LHCN-M2 (cell line): ENCODE results near the gene LDHD. TPM values are rescaled to one million over a fixed set of nuclear protein-coding genes. Genes with fewer than 3 reads are reported as not detected.

Experiments used
- DNase-seq: peaks from one replicate; pipeline ENCODE4 v3.0.0-alpha.2; 2012; ENCODE audit warnings: low read depth
- total RNA-seq: library from RNA; depleted of rRNA; stranded (reverse); fragments of >200 nt; gene quantifications from 2 replicates; pipeline ENCODE4 v1.2.3, GENCODE V29; 2014

The LDHD gene
- total RNA-seq, 1 experiment from 2014 or later, result 0.11 TPM

DNA sequence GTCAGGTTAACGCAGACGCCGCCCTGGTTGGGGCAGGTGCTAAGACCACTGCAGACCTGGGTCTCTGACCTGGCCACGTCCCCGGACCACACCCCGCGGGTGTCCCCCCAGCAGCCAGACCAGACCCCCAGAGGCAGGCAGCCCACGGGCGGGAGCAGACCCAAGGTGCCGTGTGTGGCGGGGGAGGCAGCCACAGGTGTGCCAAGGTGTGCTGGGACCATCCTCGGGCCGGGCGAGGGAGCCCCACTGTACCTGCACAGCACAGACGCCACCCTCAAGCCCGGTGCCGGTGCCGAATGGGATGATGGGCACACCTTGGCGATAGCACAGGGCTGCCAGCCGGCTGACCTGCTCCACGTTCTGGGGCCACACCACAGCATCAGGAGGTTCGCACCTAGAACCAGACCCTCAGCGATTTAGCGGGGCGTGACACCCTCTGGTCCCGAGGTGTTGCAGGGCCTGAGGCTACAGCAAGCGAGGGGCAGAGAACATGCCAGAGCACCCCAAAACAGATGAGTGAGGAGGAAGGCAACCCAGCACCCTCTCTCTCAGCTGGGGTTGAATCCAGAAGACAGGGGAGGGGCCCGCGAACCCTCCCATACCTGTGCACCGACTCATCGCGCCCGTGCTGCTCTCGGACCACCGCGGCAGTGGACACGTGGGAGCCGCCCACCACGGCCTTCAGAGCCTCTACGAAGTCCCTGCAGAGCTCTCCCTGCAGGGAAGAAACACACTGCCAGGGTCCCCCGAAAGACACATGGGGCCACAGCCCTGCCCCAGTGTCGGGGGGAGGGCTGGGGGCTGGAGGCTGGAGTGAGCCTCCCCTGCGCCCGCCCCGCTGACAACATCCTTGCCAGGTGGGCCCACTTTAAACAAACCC, 1.4 kb downstream of the LDHD start:
- no peak for DNase-seq

DNA sequence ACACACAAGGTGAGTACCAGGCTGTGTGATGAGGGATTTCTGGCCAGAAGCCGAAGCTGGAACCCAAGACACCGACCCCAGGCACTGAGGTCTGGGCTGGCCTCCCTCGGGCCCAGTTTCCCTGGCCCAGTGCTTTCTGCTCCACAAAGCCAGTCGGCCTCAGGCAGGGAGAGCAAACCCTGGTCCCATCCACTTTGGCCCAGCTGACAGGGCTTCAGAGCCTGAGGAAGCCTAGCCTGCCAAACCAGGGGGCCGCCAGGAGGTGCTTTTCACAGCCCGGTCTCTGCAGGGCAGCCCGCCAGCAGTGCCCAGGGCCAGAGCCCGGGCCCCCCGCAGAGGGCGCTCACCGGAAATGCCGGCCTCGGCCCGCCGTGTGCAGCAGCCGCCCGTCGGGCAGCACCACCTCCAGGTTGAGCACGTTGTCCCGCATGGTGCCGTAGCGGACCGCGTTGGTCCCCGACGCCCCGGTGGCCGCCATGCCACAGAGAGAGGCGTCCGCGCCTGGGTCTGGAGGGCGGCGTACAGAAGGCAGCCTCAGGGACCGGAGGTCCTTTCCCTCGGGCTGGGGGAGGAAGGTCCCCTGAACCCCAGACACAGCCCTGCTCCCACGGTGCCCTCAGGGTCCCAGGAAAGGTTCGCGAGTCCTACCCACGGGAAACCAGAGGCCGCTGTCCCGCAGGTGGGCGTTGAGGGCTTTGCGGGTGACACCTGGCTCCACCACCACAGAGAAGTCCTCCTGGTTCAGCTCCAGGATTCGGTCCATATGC, 2.2 kb downstream of the LDHD start:
- DNase-seq, result no peak

DNA sequence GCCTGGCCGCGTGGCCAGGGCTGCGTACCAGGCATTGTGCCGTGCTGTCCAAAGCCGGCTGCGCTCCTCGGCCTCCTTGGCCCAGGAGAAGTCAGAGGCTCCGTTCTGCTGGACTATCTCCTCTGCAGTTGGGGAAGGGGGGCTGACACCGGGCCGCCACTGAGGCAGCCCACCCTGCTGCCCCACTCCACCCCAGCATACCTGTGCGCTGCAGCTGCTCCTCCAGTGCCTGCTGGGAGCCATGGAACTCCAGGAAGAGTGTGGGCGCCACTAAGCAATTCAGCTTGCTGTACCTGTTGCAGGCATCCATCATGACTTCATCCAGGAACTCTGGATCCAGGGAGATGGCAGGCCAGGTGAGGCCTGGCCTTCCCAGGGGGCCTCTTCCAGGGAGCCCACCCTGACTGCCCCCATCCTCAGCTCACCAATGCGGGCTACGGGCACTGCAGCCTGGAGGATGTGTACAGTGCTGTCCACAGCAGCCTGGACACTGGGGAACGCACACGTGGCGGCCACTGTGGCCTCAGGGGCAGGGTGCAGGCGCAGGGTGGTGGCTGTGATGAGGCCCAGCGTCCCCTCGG, 2.9 kb downstream of the LDHD start:
- no peak for DNase-seq

DNA sequence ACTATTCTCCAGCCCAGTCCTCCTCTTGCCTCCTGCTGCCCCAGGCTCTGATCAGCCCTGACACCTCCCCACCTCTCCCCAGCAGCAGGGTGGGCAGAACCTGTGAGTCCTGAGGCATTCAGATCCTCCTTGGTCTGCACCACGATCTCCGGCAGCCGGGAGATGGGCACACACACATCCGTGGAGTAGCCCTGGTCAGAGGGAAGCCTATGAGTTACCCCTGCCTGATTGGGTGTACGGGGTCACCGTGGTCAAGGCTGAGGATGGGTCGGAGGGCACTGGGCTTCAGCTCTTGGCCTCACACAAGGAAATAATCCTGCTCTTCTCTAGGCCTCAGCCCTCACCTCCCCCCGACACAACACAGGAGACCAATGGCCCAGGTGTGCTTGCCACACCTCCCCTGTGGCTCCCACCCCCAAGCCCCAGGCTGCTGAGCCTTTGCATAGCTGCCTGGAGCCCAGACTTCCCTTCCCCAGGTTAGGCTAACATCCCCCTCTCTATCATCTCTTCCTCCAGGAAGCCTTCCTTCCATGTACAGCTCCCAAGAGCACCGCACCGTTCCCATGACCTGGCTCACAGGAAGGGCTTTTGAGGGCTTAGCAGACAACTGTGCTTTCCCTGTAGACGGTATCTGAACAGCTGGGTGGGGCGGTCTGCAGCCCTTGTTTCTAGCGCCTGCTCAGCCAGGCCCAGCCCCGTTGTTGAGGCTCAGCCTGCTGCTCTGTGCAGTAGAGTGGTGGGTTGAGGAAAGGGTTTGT, 3.7 kb downstream of the LDHD start:
- no peak for DNase-seq

DNA sequence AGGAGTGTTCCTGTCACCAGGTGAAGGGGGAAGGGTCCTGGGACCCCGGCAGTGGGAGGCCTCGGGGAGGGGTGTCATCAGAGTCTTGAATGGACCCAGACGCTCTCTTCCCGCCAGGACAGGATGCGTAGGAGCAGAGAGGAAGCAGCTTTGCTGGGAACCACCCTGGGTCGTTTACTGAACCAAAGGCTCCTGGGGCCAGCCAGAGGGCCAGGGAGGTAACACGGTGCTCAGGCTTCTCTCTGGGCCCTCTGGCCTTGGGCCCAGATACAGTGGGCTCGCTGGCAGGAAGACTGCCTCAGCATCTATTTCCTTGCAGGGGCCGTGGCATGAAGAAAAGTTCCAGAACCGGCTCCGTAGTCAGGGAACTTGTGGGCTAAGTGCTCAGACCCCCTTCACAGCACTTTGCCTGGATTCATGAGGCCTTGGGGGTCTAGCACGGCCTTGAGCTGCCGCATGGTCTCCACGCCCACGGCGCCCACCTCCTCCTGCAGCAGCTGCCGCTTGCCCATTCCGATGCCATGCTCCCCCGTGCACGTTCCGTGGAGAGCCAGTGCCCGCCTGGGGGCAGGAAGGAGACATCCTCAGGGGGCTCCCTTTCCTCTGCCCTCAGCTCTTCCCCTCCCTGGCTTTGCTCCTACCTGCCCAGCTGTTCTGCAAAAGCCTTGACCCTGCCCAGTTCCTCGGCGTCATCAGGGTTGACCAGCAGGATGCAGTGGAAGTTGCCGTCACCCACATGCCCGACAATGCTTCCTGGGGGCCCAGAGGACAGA, 4.4 kb downstream of the LDHD start:
- no peak for DNase-seq

DNA sequence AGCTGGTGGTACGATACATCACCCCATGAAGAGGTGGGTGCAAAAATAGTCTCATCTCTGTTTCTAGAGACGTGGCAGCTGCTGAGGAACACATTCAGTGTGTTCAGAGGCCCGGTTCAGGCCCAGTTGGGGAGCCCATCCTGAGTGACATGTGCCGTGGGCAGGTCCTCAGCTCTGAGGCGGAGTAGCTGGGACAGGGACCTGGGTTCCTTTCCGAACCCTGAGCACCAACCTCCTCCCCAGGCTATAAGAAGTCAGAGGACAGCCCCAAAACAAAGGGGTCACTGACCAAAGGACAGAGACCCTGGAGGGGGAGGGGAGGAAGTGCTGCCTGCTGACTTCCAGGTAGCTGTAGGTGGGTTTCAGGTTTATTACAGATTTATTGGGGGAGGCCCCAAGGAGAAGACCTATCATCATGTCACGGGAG, 5.1 kb downstream of the LDHD start:
- no peak for DNase-seq

DNA sequence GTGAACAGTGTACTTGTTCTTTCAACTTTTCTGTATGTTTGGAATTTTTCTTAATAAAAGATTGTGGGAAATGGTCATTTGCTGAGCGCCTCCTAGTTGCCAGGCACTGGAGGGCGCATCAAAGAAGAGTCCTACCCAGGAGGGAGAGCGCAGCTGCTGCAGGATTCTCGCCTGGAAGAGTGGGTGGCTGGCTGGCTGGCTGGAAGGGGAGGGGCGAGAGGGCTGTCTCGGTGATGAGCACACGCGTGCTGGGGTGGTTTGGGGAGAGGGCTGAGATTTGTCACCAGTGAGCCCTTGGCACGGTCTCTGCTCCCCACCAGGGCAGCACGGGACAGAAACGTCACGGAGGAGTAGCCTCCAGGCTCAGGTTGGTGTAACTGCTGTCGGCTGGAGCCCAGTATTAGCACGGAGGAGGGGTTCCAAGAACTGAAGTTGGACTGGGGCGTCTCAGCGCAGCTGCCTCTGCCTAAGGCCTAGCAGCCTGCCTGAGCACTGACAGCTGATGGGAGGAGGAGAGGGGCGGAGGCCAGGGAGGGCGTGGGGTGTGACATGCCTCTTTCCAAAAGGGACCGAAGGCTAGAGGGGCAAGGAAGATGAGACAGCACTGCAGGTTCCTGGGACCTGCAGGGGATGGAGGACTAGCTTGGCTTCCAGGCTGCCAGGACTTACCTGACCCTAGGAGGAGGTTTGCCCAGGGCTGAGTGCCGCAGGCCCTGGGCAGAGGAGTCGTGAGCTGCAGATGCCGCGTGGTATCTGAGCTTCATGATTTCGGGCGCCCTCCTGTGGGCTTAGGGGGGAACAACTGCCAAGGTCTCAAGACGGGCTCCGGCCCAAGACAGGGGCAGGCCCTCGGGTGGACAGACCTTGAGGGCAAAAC, 5.7 kb downstream of the LDHD start:
- peak; percentile 93 for DNase-seq

DNA sequence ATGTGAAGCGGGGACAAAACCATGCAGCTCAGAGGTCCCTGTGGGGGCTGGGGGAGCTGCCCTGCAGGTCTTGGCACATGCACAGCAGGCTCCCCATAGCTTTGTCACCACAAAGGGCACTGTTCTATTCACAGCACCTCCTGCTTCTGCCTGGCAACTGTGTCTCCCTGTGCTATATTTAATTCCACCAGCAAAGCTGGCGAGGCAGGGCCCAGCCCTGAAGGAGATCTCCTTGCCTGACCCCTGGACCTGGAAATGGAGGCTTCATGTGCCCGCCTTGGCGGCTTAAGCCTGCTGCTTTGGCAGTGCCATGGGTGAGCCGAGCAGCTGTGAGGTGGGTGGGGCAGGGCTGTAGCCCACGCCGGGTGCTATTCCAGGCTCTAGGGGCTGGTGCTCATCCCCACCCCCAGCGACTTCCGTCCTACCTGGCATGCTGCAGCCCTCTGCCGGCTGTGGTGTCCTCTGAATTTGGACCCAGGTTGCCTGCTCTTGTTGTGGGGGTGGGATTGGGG, 6.8 kb downstream of the LDHD start:
- DNase-seq, result peak; percentile 72

DNA sequence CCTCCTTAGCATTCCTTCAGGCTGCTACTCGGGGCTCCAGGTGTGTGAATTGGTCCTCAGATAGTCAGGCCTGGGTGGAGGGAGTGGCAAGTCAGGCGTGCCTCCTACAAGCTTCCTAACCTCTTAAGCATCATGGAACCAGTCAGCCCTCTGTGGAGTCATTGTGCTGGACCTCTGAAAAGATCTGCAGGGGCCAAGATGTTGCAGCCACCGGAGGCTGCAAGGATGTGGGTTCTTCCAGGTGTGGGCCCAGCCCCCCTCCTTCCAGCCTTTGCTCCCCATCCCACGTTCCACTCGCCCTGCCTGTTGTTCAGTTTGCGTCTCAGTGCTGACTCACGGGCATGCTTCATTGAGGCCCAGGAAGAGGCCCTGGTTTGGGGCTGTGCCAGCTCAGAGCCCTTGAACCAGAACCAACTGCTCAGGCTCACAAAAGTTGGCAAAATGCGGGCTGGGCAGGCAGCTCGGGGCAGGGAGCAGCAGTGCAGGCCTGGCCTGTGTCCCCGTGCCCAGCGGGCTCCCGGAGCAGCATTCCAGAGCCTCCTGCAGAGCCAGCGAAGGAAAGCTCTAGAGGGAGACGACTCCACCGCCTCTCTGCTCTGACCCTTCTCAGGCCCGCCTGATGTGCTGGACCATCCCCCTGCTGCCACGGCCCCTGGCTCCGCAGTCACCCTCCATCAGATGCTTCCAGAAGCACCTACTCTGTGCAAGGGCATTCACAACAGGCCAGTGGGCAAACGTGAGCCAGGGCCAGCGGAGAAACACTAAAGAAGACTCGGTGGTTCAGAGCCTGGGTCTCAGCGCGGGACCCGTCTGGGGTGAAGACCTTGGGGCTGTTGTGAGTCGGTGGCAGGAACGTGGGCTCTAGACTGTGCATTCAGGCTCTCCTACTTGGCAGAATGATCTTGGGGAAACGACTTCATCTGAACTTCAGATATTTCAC, 7.5 kb downstream of the LDHD start:
- DNase-seq, result peak; percentile 97

DNA sequence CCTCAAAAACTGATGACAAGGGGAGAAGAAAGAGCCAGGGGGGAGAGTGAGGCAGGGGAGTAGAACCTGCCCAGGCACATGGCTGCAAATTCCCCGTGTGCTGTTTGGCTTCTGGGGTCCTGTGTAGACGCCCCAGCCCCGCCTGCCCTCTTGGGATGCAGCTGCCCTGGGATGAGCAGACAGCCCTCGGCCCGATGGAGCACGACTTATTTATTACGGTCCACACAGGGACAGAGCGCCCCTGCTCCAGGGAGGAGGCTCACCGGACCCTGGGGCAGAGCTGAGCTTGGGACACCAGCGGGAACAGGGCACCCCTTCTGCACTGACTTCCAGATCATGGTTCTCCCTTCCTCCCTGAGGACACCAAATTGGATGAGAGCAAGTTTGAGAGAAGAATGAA, 9.1 kb downstream of the LDHD start:
- no peak for DNase-seq

DNA sequence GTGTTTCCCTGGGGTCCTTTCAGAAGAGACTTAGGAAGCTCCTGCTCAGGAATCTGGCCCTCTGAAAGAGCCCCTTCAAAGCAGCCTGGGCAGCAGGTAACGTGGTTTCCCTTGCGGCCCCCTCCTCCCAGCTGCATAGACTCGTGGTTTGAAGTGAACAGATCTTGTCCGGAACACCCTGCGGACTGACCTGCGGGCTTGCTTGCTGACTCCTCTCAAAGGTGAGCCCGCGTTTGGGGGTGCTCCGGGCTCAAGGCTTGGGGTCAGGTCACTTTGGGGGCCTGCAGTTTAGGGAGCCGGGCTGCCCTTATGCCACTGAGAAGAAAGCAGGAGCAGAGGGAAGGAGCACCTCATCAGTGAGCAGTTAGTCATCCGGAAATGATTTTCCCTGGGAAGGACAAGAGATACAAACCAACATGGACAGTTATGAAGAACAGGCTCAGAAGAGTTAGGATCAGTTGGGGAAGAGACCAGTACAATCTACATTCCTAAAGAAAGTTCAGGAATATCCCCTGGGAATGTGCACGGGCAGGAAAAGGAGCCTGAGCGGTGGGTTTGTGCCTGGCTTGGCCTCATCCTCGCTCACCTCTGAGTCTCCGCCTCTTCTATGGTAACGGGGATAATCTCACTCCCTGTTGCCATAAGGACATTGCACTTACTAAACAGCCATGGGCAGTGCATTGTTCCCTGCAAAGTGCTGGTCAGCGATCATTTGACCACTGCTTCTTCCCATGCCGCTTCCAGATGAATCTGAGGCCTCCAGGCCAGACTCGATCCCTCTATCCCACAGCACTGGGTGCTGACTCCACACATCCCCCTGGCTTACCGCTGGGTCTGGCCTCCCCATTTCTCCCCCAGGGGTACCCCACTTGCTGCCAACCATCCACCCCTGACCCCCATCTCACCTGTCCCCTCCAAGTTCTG, 10.0 kb downstream of the LDHD start:
- no peak for DNase-seq

DNA sequence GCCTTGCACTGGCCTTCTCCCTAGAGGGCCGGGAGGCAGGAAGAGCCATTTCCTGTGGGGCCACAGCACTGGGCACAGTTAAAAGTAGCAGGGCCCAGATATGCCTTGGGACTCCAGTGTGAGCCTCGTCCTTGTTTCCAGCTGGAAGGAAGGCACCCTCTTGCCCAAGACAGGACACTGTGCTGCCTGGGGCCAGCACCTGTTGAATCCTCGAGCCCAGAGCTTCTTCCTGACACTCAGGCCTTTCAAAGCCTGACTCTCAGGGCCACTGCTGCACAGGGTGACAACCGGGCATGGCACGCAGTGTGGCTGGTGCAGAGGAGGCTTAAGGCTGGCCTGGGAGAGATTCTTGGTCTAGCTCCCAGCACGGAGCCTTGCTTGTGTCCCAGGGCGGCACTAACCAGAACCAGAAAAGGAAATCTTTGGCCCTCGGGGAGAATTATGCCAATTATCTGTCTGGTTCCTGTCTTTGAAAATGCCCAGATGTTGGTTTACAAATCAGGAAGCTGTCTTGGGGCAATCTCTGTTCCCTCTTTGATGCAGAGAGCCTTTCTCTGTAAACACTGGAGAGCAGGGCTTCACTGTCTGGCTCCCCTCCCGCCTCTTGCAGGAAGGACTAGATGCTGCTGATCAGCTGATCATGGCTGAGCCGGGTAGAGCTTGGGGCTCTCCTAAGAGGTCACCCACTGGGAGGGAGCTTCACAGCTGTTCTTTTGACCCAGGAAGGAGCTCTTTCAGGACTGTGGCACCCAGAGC, 11.1 kb downstream of the LDHD start:
- DNase-seq, result no peak

DNA sequence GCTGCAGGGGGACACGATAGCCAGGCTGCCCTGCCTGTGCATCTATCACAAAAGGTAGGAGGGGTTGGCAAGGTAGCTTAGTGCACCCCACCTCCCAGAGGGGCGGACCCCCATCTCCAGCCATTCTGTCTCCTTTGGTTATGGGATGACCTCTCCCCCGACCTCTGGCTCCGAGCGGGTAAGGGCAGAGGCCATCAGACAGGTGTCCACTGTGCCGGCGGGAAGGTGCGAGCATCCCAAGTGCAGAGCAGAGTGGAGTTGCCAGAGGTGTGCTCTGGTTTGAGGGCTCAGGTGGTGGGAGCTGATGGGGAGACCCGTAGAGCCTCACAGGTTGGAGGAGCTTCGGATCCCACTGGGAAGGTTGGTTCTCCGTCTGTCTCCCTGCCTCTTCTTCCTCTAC, 11.7 kb downstream of the LDHD start:
- DNase-seq, result no peak

DNA sequence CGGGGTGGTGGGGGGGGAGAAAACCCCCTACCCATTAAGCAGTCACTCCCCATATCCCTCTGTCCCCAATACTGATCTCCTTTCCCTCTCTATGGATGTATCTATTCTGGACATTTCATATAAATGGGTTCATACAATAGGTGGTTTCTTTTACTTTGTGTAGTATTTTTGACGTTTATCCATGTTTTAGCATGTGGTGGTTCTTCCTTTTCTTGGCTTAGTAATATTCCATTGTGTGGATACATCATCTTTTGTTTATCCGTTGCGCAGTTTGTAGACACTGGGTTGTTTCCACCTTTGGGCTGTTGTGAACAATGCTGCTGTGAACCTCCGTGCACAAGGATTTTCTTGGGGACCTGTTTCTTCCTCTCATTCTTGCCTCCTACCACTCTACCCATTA, 12.6 kb downstream of the LDHD start:
- no peak for DNase-seq

DNA sequence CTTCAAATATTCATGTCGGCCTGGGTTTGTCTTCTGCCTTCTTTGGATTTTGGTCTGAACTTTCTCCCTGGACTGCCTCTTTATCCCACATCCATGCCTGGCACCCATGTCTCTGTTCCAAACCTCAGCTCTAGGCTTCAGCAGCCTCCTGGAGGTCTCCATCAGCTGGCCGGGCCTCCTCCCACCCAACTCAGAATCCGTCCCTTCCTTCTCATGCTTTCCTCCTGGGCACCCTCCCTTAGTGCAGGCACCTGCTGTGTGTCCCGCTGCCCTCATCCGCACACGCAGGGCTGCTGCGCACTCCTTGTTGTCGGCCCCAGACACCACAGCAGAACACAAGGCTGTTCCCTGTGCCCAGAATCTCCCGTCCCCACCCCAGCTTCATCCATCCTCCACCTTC, 14.0 kb downstream of the LDHD start:
- no peak for DNase-seq

DNA sequence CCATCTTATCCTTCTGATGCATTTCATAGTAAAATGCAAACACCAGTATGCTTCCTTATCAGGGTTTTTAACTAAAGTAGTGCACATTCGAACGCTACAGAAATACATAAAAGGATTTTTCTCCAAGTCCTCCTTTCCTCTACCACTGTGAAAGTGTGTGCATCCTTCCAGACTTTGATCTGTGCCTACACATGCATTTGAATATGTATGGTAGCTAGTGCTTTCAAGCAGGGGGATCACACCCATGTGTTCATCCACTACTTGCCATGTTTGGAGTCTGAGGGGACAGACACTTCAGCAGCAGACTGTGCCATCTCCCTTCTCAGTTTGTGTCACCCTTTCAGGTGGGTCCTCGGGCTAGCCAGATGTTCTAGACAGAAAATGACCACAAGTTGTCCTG, 14.9 kb downstream of the LDHD start:
- no peak for DNase-seq

DNA sequence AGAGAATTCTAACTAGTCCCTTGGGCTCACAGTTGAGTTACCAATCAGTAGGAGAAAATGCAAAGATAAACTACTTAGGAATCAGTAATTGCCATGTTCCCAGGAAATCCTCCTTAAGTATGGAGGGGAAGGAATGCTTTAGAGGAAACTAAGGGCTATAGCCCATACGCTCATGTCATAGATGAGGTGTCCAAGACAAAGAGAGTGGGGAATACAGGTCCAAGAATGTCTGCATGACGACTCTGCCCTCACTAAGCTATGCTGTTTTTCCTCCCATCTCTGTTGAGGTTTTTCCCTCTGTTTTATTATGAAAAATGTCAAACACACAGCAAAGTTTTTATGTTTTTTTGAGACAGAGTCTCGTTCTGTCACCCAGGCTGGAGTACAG, 16.0 kb downstream of the LDHD start:
- no peak for DNase-seq
